Measurements from ENCODE around the gene NKPD1. TPM values are rescaled to one million over a fixed set of nuclear protein-coding genes. Genes with fewer than 3 reads are reported as not detected.

NKPD1 gene
- total RNA-seq, 1 experiment from 2014 or later, result 2.4 TPM

DNA sequence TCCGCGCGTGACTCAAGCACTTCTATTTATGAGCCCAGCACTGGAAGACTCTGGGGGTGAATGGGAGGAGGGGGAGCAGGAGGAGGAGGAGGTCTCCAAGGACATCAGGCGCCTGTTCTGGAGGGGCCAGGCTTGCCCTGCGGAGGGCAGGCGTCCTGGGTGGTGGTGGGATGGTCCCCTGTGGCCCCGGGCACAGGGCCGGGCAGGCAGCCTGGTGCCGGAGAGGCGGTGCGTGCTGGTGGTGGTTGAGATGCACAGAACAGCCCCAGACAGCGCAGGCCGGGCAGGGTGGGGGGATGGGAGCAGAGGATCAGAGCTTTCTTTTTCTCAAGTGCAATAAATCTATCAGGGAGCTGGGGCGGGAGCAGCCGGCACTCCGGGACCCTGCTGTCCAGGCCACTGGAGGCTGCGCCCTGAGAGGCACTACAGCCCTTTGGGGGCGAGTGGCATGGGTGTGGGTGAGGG, 14.0 kb downstream of the NKPD1 start:
- TF ChIP-seq, protein P1, sequence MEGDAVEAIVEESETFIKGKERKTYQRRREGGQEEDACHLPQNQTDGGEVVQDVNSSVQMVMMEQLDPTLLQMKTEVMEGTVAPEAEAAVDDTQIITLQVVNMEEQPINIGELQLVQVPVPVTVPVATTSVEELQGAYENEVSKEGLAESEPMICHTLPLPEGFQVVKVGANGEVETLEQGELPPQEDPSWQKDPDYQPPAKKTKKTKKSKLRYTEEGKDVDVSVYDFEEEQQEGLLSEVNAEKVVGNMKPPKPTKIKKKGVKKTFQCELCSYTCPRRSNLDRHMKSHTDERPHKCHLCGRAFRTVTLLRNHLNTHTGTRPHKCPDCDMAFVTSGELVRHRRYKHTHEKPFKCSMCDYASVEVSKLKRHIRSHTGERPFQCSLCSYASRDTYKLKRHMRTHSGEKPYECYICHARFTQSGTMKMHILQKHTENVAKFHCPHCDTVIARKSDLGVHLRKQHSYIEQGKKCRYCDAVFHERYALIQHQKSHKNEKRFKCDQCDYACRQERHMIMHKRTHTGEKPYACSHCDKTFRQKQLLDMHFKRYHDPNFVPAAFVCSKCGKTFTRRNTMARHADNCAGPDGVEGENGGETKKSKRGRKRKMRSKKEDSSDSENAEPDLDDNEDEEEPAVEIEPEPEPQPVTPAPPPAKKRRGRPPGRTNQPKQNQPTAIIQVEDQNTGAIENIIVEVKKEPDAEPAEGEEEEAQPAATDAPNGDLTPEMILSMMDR (IDR thresholded peaks at IDR 0.05; ENCODE audit: insufficient read depth in 1 of 2, low read depth in 1 of 2, low read length in 1 of 2, severe bottlenecking in 1 of 2, unreplicated experiment in 1 of 2), result no peak
- Mint-ChIP-seq H3K4me1 (ENCODE audit: low read depth, unreplicated experiment) (no peaks in the 10 kb centered on the region), H3K4me3 (ENCODE audit: unreplicated experiment) (no peak overlapping the region), H3K9me3 (ENCODE audit: unreplicated experiment) (no peaks in the 10 kb centered on the region), H3K27me3 (ENCODE audit: insufficient read depth, unreplicated experiment) (no peaks in the 10 kb centered on the region), H3K36me3 (ENCODE audit: insufficient read depth, unreplicated experiment) (peaks cover 50% of the 10 kb centered on the region), H3K27ac (ENCODE audit: unreplicated experiment) (no peak overlapping the region)
- ChIA-PET CTCF (interaction anchor here (0.7 kb wide), 1 partner anchor 34 kb away, joined by 9 read pairs; no protein-coding TSS in a partner anchor), POLR2A (interaction anchor here (0.7 kb wide), 1 partner anchor 8 kb away, joined by 3 read pairs; no protein-coding TSS in a partner anchor)
- DNase-seq, result no peak
- BruUV-seq (replicated peaks), result TSS peak; percentile 30
- no peaks in the 10 kb centered on the region for H3K9me3 ChIP-seq
- H3K4me1 ChIP-seq, result no peaks in the 10 kb centered on the region
- H3K27me3 ChIP-seq (replicated peaks; ENCODE audit: control insufficient read depth, insufficient read depth, low read length), result no peaks in the 10 kb centered on the region
- H3K36me3 ChIP-seq (ENCODE audit: control insufficient read depth, insufficient read depth, low read length), result peaks cover 2% of the 10 kb centered on the region
- intact Hi-C loops (cut with micrococcal nuclease; ENCODE audit: unreplicated experiment), result no loop called here
- H3K4me3 ChIP-seq (ENCODE audit: low read depth, low read length), result no peak overlapping the region

DNA sequence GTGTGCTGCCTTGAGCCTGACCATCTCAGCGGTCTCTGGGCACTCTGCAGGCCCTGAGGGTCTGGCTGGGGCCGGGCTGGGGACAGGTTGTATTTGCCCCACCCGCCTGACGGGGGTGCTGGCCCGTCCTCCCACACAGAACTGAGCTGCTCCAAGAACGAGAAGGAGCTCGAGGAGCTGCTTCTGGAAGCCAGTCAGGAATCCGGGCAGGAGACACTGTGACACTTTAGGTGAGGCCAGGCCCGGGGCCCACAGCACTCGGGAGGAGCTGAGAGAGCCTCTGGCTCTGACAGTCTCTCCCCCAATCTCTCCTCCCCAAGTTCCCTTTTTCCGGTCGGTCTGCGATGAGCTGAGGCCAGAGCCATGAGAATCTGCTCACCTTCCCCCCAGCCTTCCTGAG, 14.5 kb downstream of the NKPD1 start:
- H3K27ac Mint-ChIP-seq (ENCODE audit: unreplicated experiment), result no peak overlapping the region

DNA sequence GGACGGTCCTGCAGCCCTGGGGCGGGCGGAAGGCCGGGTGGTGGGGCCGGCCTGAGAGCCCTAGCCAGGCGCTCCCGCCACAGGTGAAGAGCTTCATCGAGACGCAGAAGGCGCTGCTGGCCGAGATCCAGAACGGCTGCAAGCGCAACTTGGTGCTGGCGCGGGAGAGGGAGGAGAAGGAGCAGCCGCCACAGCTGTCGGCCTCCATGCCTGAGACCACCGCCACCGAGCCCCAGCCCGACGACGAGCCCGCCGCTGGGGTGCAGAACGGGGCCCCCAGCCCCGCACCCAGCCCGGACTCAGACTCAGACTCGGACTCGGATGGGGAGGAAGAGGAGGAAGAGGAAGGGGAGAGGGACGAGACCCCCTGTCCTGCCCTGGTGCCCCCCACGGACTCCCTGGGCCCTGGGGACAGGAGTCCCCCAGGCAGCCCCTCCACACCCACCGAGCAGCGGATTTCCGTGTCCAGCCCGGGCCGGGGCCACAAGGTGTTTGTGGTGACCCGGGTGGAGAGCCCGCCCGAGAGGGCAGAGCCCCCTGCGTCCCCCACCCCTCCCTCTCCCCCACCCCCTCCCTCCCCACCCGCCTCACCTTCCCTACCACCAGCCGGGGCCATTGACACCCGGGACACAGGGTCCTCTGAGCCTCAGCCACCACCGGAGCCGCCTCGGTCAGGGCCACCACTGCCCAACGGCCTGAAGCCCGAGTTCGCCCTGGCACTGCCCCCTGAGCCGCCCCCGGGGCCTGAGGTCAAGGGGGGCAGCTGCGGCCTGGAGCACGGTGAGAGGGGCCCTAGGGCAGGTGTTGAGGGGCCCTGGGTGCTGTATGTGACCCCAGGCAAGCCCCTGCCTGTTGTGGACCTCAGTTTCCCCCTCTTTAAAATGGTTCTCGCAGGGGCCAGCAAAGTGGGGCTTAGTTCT, 15.3 kb downstream of the NKPD1 start:
- TF ChIP-seq, protein P1 (IDR thresholded peaks at IDR 0.05; ENCODE audit: insufficient read depth in 1 of 2, low read depth in 1 of 2, low read length in 1 of 2, severe bottlenecking in 1 of 2, unreplicated experiment in 1 of 2), result no peak
- H3K36me3 Mint-ChIP-seq (ENCODE audit: insufficient read depth, unreplicated experiment), result peaks cover 50% of the 10 kb centered on the region
- CTCF ChIA-PET, result no interaction called here
- no peak overlapping the region for H3K4me3 Mint-ChIP-seq (ENCODE audit: unreplicated experiment)
- no peaks in the 10 kb centered on the region for H3K4me1 Mint-ChIP-seq (ENCODE audit: low read depth, unreplicated experiment)
- Histone ChIP-seq H3K4me3 (ENCODE audit: low read depth, low read length) (no peak overlapping the region), H3K9me3 (no peaks in the 10 kb centered on the region), H3K4me1 (no peaks in the 10 kb centered on the region), H3K27me3 (replicated peaks; ENCODE audit: control insufficient read depth, insufficient read depth, low read length) (no peaks in the 10 kb centered on the region), H3K36me3 (ENCODE audit: control insufficient read depth, insufficient read depth, low read length) (peaks cover 2% of the 10 kb centered on the region)
- POLR2A ChIA-PET, result no interaction called here
- BruUV-seq (replicated peaks), result no TSS peak
- intact Hi-C loops (cut with micrococcal nuclease; ENCODE audit: unreplicated experiment), result no loop called here
- H3K27ac Mint-ChIP-seq (ENCODE audit: unreplicated experiment), result no peak overlapping the region
- DNase-seq, result no peak
- no peaks in the 10 kb centered on the region for H3K9me3 Mint-ChIP-seq (ENCODE audit: unreplicated experiment)
- H3K27me3 Mint-ChIP-seq (ENCODE audit: insufficient read depth, unreplicated experiment), result no peaks in the 10 kb centered on the region

More for the DNA sequence above, 14.5 kb downstream of the NKPD1 start:
- Histone ChIP-seq H3K27me3 (replicated peaks; ENCODE audit: control insufficient read depth, insufficient read depth, low read length) (no peaks in the 10 kb centered on the region), H3K9me3 (no peaks in the 10 kb centered on the region), H3K36me3 (ENCODE audit: control insufficient read depth, insufficient read depth, low read length) (peaks cover 2% of the 10 kb centered on the region), H3K4me1 (no peaks in the 10 kb centered on the region), H3K4me3 (ENCODE audit: low read depth, low read length) (no peak overlapping the region)
- no TSS peak for BruUV-seq (replicated peaks)
- Mint-ChIP-seq H3K4me3 (ENCODE audit: unreplicated experiment) (no peak overlapping the region), H3K27me3 (ENCODE audit: insufficient read depth, unreplicated experiment) (no peaks in the 10 kb centered on the region), H3K36me3 (ENCODE audit: insufficient read depth, unreplicated experiment) (peaks cover 50% of the 10 kb centered on the region), H3K9me3 (ENCODE audit: unreplicated experiment) (no peaks in the 10 kb centered on the region), H3K4me1 (ENCODE audit: low read depth, unreplicated experiment) (no peaks in the 10 kb centered on the region)
- POLR2A ChIA-PET, result interaction anchor here (0.7 kb wide), 1 partner anchor 8 kb away, joined by 3 read pairs; no protein-coding TSS in a partner anchor
- DNase-seq, result no peak
- TF ChIP-seq, protein P1 (IDR thresholded peaks at IDR 0.05; ENCODE audit: insufficient read depth in 1 of 2, low read depth in 1 of 2, low read length in 1 of 2, severe bottlenecking in 1 of 2, unreplicated experiment in 1 of 2), result no peak
- CTCF ChIA-PET, result interaction anchor here (0.7 kb wide), 1 partner anchor 34 kb away, joined by 9 read pairs; no protein-coding TSS in a partner anchor
- intact Hi-C loops (cut with micrococcal nuclease; ENCODE audit: unreplicated experiment), result no loop called here

All from Caco-2 (cell line).